Body of pancreas (tissue), 4 donors: ENCODE data around the gene PSMD6.

Experiments
- POLR2A ChIP-seq, 3 donors: fragments of 450-650 bp; IDR thresholded peaks; one replicate each; pipeline ENCODE4 v1.6.1; 2016; ENCODE audit warnings: antibody characterized with exemption in 3 of 3, mild to moderate bottlenecking in 2 of 3
- TF ChIP-seq, protein P1 (sequence below), 7 experiments: fragments of 450-650 bp in 4 of 7; fragments of 200-600 bp in 3 of 7; sonication (generic) in 3 of 7; IDR thresholded peaks; one replicate each; pipeline ENCODE4 v1.5.1; 2016 to 2019; ENCODE audit warnings: antibody characterized with exemption in 7 of 7

DNA sequence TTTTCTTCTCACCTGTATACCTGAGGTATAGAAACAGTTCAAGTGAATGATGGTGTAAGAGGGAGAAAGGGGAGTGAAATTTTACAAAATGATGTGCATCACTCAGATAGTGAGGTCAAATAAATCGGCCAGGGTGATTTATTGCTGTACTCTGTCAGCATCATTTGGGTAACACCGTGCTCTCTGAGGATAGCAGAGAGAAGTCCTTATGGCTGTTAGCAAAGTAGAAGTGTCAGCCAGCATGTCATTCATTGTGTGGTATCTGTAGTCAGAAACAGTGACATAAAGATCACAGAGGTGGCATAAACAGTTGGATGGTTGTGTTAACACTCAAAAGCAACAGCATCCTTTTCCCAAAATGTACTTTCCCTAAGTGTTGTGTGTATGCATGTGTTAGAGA lies 53.4 kb downstream of the PSMD6 start:
- TF ChIP-seq POLR2A (IDR thresholded peaks at IDR 0.05) = no peak
- TF ChIP-seq, protein P1, sequence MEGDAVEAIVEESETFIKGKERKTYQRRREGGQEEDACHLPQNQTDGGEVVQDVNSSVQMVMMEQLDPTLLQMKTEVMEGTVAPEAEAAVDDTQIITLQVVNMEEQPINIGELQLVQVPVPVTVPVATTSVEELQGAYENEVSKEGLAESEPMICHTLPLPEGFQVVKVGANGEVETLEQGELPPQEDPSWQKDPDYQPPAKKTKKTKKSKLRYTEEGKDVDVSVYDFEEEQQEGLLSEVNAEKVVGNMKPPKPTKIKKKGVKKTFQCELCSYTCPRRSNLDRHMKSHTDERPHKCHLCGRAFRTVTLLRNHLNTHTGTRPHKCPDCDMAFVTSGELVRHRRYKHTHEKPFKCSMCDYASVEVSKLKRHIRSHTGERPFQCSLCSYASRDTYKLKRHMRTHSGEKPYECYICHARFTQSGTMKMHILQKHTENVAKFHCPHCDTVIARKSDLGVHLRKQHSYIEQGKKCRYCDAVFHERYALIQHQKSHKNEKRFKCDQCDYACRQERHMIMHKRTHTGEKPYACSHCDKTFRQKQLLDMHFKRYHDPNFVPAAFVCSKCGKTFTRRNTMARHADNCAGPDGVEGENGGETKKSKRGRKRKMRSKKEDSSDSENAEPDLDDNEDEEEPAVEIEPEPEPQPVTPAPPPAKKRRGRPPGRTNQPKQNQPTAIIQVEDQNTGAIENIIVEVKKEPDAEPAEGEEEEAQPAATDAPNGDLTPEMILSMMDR (IDR thresholded peaks at IDR 0.05) = no peak
